Measurements from ENCODE around the gene UCN3.

UCN3 gene

DNA sequence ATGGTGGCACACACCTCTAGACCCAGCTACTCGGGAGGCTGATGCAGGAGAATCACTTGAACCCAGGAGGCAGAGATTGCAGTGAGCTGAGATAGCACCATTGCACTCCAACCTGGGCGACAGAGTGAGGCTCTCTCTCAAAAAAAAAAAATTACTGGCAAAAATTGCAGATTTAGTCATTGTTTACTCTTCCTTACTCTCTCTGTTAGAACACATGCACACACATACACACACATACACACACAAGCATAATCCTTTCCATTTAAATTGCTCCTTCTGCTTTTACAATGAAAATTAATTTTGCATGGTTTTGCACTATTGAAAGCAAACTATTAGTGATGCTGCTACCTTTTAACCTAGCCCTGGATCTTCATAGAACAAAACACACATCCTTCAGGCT, 15.4 kb upstream of the UCN3 start:
- in situ Hi-C loops (cut with HindIII; ENCODE audit: low pct_unique_long_range_greater_than_20kb, low sequenced_read_pairs) = no loop called here
- TF ChIP-seq JUND (IDR thresholded peaks at IDR 0.05; ENCODE audit: low read depth) = no peak
- no peak for DNase-seq (ENCODE audit: low read depth in 1 of 2, low spot score in 1 of 2)

DNA sequence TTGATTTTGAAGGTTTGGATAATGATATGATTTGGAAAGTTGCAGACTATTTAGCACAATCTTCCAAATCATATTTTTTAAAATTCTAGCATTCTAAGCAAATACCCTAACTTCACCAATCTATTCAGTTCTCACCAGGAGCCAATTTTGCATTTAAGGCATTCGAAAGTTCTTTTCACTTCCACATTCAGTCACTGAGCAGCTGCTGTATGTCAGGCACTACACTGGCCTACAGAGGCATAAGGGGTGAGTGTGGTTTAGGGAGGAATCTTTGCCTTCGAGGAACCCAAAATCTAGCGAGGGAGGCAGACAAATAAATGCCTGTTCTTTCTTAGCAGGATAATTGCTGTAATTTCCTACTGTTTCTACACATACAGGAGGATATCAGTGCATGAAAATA, 10.7 kb upstream of the UCN3 start:
- no peak for DNase-seq (ENCODE audit: low read depth in 1 of 2, low spot score in 1 of 2)
- no peak for TF ChIP-seq JUND (IDR thresholded peaks at IDR 0.05; ENCODE audit: low read depth)
- in situ Hi-C loops (cut with HindIII; ENCODE audit: low pct_unique_long_range_greater_than_20kb, low sequenced_read_pairs) = no loop called here

DNA sequence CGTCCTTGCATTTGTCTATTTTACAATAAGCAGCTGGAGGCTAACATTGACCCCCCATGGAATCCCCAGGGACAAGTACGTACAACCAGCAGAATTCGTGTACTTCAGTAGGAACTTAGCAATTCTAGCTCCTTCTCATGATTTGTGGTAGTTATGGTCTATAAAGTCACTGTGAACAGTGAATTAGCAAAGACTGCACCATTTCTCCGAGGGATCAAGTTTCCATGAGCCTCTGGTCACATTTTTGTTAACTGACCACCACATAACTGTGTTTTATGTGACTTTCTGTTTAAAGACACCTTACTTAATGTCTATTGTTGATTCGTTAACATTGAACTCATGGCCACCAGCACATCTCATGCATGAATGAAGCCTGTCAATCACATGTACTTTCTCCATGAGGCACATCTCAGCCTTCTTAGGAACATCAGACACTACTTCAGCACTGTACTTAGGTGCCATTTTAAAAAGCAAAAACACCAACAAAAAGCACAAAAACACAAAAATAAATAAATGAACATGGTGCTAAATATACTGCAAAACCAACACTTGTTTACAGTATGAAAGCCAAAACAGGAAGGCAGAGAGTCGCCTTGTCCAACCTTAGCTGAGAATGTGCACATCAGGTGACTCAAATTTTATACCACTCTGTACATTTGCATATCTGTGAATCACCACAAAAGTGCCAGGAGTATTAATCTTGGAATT, 9.0 kb upstream of the UCN3 start:
- no peak for DNase-seq (ENCODE audit: low read depth in 1 of 2, low spot score in 1 of 2)
- in situ Hi-C loops (cut with HindIII; ENCODE audit: low pct_unique_long_range_greater_than_20kb, low sequenced_read_pairs) = no loop called here
- TF ChIP-seq JUND (IDR thresholded peaks at IDR 0.05; ENCODE audit: low read depth) = no peak

DNA sequence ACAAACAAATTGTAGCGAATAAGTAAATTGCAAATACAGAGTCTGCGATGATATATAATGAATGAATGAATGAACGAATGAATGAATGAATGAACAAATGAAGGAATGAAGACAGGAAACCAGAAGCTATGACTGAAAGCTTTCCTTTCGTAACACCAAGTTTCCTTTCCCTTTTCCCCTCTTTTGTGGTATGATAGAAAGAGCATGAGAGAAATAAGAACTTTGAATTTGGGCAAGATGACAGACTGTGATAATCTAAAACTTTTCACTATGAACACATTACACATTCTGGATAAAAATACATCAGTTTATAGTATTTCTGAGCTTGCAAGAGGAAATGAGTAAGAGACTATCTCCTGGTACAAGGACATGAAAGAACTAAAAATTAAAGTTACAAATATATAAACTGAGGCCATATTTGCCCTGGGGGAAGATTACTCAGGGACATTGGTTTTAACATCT, 8.4 kb upstream of the UCN3 start:
- TF ChIP-seq JUND (IDR thresholded peaks at IDR 0.05; ENCODE audit: low read depth) = no peak
- no peak for DNase-seq (ENCODE audit: low read depth in 1 of 2, low spot score in 1 of 2)
- in situ Hi-C loops (cut with HindIII; ENCODE audit: low pct_unique_long_range_greater_than_20kb, low sequenced_read_pairs) = no loop called here

DNA sequence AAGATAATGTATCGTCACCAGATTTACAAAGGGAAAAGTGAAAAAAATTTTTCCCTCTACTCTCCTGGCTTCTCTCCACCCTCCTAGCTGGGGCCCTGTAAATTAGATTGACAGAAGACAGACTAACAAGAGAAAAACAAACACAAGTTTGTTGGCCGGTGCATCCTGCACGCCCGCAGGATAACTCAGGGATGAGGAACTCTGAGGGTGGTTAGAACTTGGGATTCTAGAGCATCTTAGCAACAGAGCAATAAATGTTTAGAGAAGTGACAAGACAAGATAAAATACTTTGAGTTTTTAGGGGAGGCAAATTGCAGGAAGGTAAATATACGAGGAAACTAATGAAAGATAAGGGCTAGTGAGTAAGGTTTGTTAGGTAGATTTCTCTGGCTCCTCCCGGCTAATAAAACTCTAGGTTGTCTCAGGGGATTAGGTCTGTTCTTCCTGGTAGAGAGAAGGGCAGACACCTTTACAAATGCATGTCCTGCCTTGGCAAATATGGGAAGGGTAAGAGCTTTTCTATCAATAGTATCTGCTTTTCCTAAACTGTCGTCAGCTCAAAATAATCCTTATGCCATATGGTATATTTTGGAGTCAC, 4.3 kb upstream of the UCN3 start:
- no peak for TF ChIP-seq JUND (IDR thresholded peaks at IDR 0.05; ENCODE audit: low read depth)
- in situ Hi-C loops (cut with HindIII; ENCODE audit: low pct_unique_long_range_greater_than_20kb, low sequenced_read_pairs) = no loop called here
- DNase-seq (ENCODE audit: low read depth in 1 of 2, low spot score in 1 of 2) = peak in 1 of 2 experiments; percentile 52

DNA sequence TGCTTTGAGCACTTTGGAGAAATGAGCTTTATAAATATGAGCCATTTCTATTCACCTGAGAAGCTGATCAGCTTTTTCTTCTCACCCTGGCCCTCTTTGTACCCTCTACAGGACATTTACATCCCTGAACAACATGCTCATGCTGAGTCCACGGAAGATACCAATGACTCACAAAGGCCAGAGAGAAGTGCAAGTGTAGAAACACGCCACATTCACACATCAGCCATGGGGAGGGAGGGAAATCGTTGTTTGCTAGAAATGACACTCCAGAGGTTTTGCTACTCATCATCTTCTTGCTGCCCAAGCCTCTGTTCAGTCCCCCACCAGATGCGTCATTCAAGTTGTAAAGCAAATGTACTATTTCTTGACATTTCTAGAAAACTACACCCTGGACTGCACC, 2.8 kb upstream of the UCN3 start:
- in situ Hi-C loops (cut with HindIII; ENCODE audit: low pct_unique_long_range_greater_than_20kb, low sequenced_read_pairs) = no loop called here
- TF ChIP-seq JUND (IDR thresholded peaks at IDR 0.05; ENCODE audit: low read depth) = no peak
- no peak for DNase-seq (ENCODE audit: low read depth in 1 of 2, low spot score in 1 of 2)

DNA sequence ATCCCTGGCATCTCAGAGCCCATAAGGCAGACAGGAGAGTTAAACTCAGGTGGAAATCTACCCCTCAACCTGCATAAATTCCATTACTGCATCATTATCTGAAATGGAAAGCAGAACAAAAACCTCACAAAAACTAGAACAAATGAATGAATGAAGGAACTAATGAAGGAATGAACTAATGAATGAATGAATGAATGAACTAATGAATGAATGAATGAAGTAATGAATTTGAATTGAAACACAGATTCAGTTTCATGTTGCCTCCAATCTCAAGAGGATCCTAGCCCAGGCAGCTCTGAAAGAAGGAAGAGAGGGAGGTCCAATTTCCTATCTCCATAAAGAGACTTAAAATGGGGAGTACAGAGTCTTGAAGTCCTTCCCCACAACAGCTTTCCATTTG, 1.9 kb upstream of the UCN3 start:
- no peak for DNase-seq (ENCODE audit: low read depth in 1 of 2, low spot score in 1 of 2)
- in situ Hi-C loops (cut with HindIII; ENCODE audit: low pct_unique_long_range_greater_than_20kb, low sequenced_read_pairs) = no loop called here
- TF ChIP-seq JUND (IDR thresholded peaks at IDR 0.05; ENCODE audit: low read depth) = no peak

DNA sequence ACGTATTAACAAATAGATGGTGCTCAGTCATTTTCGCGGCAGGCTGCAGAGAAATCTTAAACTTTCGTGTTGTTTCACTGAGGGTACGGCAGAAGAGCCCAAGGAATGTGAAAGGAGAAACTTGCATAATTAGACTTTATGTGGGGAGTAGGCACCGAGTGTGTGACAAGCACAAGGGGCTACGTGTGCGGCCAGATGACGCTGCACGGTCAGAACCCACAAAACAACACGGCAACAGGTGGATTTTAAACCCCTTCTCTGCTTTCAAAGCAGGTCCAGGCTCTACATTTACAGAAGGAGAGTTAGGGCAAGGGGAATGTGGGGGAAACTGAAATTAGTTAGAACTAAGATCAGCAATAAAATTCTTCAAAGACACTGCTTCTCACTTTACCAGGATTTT, 392 bp upstream of the UCN3 start:
- no peak for DNase-seq (ENCODE audit: low read depth in 1 of 2, low spot score in 1 of 2)
- in situ Hi-C loops (cut with HindIII; ENCODE audit: low pct_unique_long_range_greater_than_20kb, low sequenced_read_pairs) = no loop called here
- TF ChIP-seq JUND (IDR thresholded peaks at IDR 0.05; ENCODE audit: low read depth) = no peak

DNA sequence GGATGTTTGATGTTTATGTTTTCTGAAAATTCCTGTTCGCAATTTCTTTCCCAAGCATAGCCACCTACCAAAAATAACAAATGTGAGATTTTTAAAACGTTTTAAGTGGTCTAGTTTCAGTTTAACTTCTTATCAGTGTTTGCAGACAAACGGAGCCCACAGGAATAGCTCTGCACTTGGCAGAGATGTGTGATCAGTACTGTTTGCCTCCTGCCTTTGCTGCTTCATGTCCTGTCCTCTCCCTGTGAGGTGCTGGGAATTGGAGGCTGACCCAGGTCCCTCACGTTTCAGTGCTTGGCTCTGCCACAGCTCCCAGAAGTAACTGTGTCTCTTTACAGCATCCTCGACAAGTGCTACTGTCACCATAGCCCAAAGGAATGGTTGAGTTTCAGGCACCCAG, 1.2 kb downstream of the UCN3 start:
- in situ Hi-C loops (cut with HindIII; ENCODE audit: low pct_unique_long_range_greater_than_20kb, low sequenced_read_pairs) = no loop called here
- no peak for DNase-seq (ENCODE audit: low read depth in 1 of 2, low spot score in 1 of 2)
- no peak for TF ChIP-seq JUND (IDR thresholded peaks at IDR 0.05; ENCODE audit: low read depth)

DNA sequence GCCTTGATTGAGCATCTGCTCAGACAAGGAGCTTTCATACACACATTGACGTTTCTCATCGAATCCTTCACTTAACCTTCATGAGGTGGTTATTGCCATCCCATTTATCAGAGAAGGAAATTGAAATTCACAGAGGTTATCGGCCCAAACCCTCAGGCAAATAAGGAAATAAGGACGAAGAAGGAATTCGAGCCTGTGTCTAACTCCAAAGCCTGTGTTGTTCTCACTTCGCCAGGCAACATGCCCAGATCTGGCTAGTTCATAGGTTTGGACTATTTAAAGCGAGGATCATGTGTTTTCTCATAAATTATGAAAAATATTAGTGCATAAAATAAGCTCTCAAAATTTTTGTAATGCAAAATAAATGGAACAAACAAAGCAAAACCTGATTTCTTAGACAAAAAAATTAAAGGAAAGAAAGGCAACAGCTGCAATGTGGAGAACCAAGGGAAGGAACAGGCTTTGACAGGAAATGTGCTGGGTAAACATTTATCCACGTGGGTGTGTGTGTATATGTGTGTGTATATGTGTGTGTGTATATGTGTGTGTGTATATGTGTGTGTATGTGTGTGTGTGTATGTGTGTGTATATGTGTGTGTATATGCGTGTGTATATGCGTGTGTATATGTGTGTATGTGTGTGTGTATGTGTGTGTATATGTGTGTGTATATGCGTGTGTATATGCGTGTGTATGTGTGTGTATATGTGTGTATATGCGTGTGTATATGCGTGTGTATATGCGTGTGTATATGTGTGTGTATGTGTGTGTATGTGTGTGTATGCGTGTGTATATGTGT, 4.8 kb downstream of the UCN3 start:
- in situ Hi-C loops (cut with HindIII; ENCODE audit: low pct_unique_long_range_greater_than_20kb, low sequenced_read_pairs) = no loop called here
- DNase-seq (ENCODE audit: low read depth in 1 of 2, low spot score in 1 of 2) = no peak
- no peak for TF ChIP-seq JUND (IDR thresholded peaks at IDR 0.05; ENCODE audit: low read depth)

DNA sequence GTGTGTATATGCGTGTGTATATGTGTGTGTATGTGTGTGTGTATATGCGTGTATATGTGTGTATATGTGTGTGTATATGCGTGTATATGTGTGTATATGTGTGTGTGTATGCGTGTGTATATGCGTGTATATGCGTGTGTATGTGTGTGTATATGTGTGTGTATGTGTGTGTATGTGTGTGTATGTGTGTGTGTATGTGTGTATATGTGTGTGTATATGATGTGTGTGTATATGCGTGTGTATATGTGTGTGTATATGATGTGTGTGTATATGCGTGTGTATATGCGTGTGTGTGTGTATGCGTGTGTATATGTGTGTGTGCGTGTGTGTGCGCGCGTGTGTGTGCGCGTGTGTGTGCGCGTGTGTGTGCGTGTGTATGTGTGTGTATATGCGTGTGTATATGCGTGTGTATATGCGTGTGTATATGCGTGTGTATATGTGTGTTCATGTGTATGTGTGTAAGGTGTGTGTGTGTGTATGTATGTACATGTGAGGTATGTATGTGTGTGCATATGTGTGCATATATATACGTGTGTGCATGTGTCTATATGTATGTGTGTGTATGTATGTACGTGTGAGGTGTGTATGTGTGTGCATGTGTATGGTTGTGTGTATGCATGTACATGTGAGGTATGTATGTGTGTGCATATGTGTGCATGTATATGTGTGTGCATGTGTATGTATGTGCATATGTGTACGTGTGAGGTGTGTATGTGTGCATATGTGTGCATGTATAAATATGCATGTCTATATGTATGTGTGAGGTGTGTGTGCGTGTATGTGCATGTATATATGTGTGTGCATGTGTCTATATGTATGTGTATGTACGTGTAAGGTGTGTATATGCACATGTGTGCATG, 6.0 kb downstream of the UCN3 start:
- in situ Hi-C loops (cut with HindIII; ENCODE audit: low pct_unique_long_range_greater_than_20kb, low sequenced_read_pairs) = no loop called here
- no peak for TF ChIP-seq JUND (IDR thresholded peaks at IDR 0.05; ENCODE audit: low read depth)
- DNase-seq (ENCODE audit: low read depth in 1 of 2, low spot score in 1 of 2) = no peak

DNA sequence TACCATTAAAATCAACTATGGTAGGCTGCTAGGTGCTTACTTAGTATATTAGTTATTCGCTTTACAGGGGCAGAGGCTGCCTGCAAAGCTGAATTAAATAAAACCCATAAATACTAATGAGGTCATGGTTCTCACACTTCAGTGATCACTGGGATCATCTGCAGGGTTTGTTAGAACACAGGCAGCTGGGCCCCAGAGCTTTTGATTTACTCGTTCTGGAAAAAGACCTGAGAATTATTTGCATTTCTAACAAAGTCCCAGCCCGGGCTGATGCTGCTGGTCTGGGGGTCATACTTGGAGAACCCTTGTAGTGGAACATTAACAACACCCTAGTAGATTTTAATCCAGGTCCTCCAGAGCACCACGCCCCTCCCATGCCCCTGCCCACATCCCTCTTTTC, 8.5 kb downstream of the UCN3 start:
- in situ Hi-C loops (cut with HindIII; ENCODE audit: low pct_unique_long_range_greater_than_20kb, low sequenced_read_pairs) = no loop called here
- no peak for DNase-seq (ENCODE audit: low read depth in 1 of 2, low spot score in 1 of 2)
- no peak for TF ChIP-seq JUND (IDR thresholded peaks at IDR 0.05; ENCODE audit: low read depth)
